NOMO-1 treated with dmso at 0.1 percent for 144 hours (cell line): ENCODE data around the gene PYGM.
A peak's percentile ranks its signal among the peaks of the same experiment; 100 is the strongest.

ENCODE experiments used
- DNase-seq: peaks from one replicate; lab custom pipeline; 2025; ENCODE audit not compliant: unreplicated experiment; lab: John Stamatoyannopoulos, UW

The PYGM gene

DNA sequence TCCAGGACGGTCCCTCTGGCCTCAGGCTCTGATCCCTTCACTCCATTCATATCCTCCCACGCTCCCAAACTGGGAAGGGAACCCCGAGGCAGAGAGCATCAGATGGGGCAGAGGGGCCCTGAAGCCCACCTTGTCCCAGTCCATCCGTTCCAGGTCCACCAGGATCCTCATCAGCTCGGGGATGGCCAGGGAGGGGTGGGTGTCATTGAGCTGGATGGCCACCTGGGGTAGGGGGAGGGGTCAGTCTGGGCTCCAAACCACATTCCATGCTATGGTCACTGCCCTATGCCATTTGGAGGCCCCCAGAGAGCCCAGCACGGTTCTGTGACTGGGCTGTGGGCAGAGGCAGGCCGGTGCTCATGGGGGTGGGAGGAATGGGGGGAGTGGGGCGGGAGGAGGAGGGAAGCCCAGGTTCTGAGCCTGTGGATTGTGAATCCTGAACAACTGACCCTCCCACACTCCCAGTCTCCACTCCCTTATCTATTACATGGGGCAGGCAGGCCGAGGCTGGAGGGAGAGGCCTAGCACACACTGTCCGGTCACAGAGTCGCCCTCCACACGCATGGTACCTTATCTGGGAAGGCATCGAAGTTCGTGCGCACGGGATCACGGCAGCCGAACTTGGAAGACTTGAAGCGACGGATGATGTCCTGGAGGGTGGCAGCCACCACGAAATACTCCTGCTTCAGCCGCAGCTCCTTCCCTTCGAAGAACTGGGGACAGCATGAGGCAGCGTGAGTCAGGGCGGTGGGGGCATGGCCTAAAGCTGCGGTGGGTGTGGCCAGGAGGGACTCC, 5.5 kb downstream of the PYGM start:
- DNase-seq, result no peak

GRCh38 chr11:64753380-64754123, 6.2 kb downstream of the PYGM start:
- no peak for DNase-seq

GRCh38 chr11:64753019-64753379, 6.8 kb downstream of the PYGM start:
- no peak for DNase-seq

DNA sequence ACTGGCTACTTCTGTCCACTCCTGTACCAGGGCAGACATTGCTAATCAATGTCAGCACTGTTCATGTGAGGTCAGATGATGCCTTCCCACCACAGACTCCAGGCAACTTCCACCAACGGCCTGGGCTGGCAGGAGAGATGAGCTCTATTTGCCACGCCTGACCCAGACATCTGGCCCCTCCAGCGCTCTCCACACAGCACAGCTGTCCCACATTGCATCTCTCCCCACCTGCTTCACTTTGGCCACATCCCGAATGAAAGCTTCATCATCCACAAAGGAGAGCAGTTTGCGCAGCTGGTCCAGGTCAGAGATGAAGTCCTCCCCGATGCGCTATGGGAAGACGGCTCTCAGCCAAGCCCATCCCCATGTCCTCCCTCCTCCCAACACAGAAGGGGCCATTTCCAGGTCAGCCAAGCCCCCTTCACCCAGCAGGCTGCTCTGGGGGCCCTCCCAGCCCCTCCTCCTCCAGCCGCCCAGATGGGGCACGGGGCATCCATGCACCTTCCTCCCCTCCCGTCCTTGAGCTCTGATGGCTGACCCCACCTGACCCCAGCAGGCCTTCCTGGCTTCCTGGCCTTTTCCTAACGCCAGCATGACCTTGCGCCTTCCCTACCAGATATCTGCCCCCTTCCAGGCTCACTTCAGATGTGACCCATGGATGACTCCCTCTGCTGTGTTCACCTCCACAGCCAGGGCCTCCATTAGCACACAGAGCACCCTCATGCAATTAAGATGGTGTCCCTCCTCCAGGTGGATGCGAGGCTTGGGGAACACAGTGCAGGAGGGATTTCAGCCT, 7.4 kb downstream of the PYGM start:
- DNase-seq, result no peak

- no peak for DNase-seq
Measured at GRCh38 chr11:64751580-64751979, 8.2 kb downstream of the PYGM start.

GRCh38 chr11:64751136-64751535, 8.6 kb downstream of the PYGM start:
- DNase-seq, result no peak

DNA sequence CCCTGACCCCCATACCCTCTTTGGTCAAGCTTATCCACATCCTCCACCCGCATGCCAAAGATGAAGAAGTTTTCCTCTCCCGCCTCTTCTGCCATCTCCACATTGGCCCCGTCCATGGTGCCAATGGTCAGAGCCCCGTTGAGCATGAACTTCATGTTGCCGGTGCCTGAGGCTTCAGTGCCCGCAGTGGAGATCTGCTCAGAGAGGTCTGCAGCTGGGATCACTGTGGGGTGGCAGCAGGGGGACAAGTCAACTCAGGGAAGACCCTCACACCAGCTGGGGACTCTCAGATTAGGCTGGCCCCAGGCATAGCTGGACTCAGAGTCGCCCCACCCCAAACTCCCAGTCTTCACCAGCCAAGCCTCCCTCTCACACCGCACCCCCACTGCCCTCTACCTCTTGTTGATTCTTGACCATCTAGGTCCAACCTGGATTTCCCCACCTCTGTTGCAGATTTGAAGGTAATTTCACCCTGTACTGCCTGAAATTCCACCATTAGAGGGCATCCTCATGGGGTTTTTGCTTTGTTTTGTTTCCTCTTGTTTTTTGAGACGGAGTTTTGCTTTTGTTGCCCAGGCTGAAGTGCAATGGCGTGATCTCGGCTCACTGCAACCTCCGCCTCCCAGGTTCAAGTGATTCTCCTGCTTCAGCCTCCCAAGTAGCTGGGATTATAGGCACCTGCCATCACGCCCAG, 9.3 kb downstream of the PYGM start:
- no peak for DNase-seq

- DNase-seq, result no peak
Measured at GRCh38 chr11:64747961-64748665, 11.7 kb downstream of the PYGM start.

DNA sequence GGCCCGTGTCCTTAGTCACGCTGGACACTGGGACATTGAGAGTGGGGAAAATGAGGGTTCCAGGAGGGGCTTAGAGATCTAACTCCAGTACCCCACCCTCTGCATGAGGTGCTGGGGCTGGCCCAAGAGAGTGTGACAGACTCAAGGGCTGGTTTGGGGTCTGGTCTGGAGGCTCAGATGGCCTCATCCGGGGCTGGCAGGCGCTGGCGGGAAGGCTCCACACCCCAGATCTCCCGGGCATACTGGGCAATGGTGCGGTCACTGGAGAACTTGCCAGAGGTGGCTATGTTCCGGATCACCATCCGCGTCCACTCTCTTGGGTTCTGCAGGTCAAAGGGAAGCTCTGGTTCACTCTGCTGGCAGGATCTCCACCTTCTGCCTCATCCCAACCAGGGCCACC, 13.3 kb downstream of the PYGM start:
- DNase-seq, result no peak

- peak; percentile 35 for DNase-seq
Measured at GRCh38 chr11:64745521-64746328, 14.0 kb downstream of the PYGM start.

DNA sequence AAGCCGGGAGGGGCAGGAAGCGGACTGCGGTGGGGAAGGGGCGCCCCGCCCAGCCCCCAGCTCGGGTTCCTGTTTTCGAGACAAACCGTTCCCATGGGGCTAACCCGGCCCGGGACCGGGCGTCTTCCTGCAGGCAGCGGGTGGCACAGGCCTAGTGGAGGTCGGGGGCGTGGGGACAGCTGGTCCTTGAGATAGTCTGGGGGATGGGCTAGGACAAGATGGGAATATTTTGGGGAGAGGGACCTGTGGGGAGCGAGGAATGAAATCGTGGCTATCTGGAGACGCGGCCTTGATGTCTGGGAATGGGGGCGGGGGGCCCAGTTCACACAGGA, 14.6 kb downstream of the PYGM start:
- DNase-seq, result peak; percentile 66

DNA sequence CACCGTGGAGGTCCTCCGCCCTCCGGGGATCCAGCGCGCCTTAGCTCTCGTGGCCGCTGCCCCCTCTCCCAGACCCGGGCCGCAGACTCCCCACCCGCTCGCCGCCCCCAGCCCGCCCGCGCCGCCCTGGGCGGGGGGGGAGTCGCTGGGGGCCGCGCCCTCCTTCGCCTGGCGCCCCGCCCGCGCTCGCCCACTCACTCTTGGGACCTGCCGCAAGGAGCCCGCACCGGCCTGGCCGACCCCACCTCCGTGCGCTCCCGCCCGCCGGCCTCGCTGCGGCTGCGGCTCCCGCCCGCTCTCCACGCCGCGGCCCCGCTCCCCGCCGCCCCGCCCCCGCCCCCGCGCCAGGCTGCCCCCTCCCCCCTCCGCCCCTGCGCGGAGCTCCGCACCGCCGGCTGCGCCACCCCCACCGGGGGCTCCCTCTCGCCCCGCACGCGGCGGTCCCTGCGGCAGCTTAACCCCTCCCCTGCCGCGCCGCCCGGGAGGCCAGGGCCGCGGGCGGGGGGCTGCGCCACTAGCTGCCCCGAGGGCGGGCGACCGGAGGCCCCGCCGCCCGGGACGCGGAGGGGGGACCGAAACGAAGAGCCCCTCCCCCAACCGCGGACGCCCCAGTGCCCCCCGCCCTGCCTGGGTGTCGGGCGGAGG, 15.1 kb downstream of the PYGM start:
- no peak for DNase-seq

GRCh38 chr11:64743591-64744543, 15.9 kb downstream of the PYGM start, which contains the start of gene RASGRP2:
RASGRP2 (minus strand) TSS chr11:64744142; CDS start chr11:64742866, 1,276 bp downstream.
- DNase-seq, result peak; percentile 79

DNA sequence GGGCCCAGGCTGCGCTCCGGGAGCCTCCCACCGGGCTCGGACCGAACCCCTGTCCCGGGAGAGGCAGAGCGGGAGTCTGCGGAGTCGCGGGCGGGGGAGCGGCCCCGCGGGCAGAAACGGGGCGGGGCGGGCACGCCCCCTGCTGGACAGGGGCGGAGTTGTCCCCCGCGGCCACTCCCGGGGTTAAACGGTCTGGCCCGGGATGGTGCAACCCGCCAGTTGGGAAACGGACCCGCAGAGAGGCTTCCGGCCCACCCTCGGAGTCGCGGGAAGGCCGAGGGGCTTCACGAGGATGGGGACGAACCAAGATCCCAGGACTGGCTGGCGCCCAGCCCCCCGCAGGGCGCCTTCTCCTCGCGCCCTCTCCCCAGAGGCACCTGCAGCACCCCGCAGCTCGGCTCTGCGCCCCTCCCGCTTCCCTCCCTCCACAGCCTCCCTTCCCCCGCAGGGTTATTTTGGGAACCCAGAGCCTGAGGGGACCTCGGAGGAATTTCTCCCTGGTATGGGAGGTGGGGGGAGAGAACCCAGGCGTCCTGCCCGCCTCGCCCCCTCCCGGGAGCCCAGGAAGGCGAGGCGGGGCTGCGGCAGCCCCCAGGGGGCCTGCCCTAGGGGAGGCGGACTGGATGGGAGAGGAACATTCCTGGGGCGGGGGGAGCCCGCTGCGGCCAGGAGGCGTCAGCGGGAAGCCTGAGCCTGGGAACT, 16.7 kb downstream of the PYGM start:
- DNase-seq, result peak; percentile 66

GRCh38 chr11:64742087-64742888, 17.5 kb downstream of the PYGM start:
- no peak for DNase-seq

- DNase-seq, result no peak
Measured at GRCh38 chr11:64741375-64742086, 18.2 kb downstream of the PYGM start.
